ENCODE measurements around the gene MAP2K7. TPM values are rescaled to one million over a fixed set of nuclear protein-coding genes. Genes with fewer than 3 reads are reported as not detected.

Gene MAP2K7
- total RNA-seq, 1 experiment from 2014 or later, result 7.1 TPM

DNA sequence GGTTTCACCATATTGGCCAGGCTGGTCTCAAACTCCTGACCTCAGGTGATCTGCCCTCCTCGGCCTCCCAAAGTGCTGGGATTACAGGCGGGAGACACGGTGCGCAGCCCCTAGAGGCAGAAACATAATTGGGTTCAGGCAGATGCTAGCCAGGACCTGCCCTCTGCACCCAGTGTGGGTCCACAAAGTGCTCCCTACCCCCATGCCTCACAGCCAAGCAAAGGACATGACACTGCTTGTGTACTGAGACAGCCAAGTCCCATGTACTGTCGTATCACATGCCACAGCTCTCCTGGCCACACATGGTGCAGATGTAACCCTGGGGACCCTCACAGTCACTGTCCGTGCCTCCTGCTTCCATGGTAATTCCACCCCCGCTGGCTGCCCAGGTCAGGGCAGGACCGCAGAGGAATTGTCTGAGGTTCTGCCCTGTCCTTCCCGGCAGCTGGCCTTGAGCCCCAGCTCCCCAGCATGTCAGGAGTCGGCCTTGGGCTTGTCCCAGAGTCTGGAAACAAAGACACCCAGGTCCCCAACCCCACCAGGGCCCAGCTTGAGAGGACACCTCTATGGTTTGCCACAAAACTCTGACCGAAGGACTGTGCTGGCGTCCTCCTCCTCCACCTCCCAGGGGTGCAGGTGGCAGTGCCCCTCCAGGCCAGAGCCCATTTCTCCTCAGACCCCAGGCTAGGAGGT, 37.1 kb upstream of the MAP2K7 start:
- no peak for DNase-seq (ENCODE audit: low spot score)

DNA sequence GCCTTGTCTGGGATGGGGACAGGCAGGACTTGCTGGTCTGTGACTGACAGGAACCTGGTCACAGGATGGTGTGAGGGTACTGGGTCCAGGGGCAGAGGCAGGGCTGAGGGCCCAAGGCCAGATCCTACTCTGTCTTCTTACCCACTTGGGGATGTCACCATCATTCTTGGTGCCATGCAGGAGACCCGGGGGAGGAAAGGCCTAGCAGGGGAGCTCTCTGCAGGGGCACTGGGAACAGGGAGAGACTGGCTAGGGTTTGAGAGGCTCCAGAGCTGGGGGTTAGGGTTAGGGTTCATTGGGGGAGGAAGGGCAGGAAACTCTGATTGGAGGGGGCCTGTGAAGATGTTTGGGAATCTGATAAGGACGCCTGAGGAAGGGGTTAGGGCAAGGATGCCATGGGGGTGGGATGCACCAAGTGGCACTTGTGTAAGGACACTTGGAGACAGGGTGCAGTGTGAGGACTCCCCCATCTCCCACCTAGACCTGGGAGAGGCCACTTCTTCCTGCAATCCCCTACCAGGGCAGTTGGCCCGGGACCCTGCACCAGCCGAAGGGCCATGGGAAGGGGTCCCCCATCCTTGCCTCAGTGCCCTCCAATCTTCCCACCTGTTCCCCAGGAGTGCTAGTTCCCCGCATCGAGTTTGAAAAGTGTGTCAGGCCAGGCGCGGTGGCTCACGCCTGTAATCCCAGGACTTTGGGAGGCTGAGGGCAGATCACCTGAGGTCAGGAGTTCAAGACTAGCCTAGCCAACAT, 36.4 kb upstream of the MAP2K7 start:
- no peak for DNase-seq (ENCODE audit: low spot score)

DNA sequence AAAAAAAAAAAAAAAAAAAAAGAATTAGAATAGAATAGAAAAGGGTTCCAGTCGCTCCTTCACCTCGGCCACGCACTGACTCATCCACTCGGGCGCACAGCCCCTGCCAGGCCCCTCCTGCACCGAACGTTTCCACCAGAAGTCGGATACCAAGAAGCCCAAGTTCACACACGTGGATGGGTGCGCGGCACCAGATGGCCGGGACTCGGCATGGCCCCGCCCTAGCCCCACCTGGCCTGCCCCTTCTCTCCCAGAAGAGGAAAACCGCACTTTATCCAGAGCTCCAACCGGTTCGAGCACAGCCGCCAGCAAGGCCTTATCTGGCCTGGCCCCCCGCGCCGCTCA, 35.4 kb upstream of the MAP2K7 start:
- no peak for DNase-seq (ENCODE audit: low spot score)

DNA sequence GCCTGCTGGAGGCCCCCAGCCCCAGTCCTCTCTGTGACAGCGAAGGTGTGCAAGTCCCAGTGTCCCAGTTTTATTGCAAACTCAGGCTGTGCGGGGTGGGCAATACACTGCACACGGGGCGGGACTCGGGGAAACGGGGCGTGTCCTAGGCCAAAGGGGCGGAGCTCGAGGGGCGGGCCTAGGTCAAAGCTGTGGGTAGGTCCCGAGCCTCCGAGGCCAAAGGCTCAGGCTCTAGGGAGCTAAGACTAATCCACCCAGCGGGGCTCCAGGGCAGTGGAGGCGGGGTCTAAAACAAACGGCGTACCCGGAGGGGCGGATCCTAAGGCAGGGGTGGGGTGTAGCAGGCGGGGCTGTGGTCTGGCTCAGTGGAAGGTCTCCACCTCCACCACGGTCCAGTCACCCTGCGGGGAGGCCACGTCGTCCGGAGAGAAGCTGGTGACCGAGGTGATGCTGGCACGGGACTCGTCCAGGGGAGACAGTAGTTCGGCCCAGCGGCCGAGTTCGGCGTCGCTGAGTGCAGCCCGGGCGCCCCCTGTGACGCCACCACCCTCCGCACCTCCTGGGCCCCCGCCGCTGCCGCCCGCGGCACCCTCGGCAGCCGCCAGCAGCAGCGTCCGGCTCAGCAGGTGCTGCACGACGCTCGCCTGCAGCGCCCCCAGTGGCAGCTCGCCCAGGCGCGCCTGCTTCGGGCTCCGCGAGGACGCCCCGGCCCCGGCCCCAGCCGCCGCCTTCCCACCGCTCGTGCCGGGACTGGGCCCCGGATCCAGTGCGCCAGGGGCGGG, 34.8 kb upstream of the MAP2K7 start:
- peak; percentile 62 for DNase-seq (ENCODE audit: low spot score)

DNA sequence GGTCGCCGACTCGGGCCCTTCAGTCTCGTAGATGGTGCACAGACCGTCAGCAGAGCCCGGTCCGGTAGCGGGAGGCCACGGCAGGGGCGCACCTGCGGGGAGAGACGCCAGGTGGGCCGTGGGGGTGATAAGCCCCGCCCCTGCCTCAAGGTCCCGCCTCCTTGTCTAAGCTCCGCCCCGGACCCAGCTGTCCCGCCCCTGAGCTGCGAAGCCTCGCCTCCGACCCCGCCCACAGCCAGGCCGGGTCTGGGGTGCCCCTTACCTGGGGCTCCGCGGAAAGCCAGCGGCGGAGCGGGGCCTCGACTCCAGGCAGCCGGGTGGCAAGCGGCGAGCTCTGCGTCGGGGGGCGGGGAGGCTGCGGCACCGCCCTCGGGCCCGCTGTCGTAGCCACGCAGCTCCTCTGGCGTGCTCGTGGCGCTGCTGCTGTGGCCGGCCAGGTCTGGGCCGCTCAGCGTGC, 34.2 kb upstream of the MAP2K7 start:
- DNase-seq (ENCODE audit: low spot score), result no peak

DNA sequence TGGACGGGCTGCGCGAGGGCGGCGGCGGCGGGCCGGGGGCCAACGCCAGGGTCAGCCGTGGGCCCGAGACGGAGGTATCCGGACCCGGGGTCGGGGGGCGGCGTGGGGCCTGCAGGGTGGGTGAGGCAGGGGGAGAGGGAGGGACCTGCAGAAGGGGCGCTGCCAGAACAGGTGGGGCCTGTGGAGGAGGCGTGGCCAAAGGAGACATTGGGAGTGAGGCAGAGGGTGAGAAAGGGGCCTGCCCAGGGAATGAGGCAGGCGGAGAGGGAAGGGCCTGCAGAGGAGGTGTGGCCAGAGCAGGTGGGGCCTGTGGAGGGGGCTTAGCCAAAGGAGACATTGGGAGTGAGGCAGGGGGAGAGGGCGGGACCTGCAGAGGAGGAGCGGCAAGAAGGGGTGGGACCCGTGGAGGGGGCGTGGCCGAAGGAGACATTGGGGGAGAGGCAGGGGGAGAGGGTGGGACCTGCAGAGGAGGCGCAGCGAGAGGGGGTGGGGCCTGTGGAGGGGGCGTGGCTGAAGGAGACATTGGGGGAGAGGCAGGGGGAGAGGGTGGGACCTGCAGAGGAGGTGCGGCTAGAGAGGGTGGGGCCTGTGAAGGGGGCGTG, 33.7 kb upstream of the MAP2K7 start:
- no peak for DNase-seq (ENCODE audit: low spot score)

DNA sequence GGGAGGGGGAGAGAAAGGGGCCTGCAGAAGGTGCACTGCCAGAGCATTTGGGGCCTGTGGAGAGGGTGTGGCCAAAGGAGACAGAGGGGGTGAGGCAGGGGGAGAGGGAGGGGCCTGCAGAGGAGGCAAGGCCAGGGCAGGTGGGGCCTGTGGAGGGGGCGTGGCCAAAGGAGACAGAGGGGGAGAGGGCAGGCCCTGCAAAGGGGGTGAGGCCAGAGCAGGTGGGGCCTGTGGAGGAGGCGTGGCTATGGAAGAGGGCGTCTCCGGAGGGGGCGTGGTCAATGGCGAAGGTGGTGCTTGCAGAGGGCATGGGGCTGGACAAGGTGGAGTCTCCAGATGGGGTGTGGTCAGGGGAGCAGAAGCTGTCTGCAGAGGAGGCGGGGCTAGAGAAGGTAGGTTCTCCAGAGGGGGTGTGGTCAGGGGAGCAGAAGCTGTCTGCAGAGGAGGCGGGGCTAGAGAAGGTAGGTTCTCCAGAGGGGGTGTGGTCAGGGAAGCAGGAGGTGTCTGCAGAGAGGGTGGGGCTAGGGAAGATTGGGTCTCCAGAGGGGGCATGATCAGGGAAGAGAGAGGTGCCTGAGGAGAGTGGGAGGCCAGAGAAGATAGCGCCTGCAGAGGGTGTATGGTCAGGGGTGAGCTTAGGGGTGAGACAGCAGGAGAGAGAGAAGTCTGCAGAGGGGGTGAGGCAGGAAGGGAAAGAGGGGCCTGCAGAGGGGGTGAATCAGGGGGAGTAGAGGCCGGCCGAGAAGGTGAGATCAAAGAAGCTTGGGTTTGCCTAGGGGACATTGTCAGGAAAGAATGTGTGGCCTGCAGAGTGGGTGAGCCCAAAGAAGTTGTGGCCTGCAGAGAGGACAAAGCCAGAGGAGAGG, 32.9 kb upstream of the MAP2K7 start:
- peak; percentile 79 for DNase-seq (ENCODE audit: low spot score)

DNA sequence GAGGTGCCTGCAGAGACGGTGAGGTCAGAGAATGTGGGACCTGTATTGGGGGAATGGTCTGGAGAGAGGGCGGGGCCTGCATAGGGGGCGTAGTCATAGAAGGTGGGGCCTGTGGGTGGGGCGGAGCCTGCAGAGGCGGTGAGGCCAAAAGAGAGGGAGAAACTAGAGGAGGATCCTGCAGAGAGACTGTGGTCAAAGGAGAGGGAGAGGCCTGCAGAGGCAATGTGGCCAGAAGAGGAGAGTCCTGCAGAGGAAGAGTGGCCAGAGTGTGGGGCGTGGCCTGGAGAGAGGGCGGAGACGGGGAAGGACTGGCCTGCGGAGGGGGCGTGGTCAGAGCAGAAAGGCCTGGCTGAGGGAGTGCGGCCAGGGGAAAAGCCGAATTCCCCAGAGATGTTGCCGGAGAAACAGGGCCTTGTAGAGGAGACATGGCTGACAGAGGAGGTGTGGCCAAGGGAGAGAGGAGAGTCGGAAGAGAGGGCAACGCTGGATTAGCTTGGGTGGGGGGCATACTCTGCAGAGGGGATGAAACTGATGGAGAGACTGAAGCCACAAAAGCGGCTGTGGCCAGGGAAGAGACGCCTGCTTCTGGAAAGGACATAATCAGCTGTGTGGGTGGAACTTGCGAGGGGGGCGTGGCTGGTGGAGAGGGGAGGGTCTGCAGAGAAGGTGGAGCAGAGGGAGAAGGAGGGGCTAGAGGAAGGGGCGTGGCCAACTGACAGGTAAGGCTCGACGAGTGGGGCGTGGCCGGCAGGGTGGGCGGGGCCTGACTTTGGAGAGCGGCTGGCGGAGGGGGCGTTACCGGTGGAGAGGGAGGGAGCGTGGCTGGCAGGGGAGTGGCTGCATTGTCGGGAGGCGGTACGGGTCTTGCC, 32.0 kb upstream of the MAP2K7 start:
- peak; percentile 96 for DNase-seq (ENCODE audit: low spot score)

DNA sequence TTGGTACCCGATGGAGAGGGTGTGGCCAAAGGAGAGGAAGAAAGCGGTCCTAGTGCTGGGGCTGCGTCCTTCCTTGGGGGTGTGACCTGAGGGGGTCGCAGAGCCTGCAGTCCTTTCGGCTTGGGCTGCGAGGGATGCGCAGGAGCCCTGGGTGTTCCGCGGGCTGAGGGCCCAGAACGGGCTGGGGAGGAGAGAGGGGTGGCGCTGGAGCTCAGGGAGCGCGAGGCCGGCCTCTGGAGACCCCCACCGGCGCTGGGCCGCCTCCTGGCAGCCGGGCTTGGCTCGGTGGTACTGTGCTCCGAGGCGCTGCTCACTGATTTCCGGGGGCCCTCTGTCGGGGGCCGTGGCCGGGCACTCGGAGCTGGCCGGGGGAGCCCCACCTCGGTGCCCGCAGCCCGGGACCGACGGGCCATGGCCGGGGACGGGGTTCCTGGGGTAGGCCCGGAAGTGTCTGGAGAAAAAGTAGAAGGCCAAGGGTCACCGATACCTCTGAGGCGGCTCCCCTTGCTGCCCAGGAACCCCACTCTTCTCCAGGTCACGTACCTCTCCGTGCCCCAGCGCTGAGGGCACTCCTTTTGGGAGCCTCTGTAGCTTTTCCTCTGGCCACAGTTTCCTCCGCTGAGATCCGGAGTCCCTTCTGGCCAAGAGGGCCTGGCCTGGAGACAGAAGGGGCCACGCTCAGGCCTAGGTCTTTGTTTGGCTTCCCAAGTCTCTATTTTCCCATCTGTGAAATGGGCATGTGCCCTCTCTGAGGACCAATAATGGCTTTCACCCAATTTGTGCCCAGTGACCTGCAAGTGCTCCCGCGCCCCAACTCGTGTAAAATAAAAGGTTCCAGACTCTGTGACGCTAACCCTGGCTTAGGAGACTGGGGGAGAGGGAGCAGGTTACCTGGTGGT, 31.1 kb upstream of the MAP2K7 start:
- DNase-seq (ENCODE audit: low spot score), result no peak

DNA sequence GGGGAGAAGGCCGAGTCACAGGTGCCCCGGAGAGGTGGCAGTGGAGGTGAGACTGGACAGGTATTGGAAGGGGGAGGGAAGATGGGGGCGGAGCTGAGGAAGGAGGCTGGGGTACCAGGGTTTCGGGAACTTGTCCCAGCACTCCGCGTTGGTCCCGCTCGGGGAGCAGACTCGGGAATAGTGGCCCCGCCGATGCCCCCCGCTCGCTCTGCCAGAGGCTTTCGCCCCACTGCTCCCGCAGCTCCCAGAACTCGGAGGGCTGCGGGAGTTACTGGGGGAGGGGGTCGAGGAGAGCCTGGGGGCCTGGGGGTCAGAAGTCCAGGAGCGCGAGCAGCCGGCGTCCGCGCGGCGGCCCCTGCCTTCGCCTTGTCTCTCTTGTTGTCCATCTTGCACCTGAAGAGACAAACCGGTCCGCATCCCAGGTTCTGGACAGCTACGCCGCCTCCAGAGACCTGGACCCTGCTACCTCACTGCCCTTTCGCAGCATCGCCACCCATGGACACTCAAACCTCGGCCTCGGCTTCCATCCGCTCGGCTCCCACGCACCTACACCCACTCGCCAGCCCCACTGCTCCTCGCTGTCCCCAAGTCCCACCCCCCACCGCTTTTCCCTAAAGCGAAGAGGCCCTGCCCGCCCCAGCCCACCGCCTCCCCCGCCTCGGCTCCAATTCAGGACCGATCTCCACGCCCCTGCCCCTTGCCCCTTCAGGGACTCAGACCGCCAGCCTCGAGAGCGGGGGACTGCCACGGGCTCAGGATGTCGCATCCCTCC, 30.2 kb upstream of the MAP2K7 start:
- no peak for DNase-seq (ENCODE audit: low spot score)

DNA sequence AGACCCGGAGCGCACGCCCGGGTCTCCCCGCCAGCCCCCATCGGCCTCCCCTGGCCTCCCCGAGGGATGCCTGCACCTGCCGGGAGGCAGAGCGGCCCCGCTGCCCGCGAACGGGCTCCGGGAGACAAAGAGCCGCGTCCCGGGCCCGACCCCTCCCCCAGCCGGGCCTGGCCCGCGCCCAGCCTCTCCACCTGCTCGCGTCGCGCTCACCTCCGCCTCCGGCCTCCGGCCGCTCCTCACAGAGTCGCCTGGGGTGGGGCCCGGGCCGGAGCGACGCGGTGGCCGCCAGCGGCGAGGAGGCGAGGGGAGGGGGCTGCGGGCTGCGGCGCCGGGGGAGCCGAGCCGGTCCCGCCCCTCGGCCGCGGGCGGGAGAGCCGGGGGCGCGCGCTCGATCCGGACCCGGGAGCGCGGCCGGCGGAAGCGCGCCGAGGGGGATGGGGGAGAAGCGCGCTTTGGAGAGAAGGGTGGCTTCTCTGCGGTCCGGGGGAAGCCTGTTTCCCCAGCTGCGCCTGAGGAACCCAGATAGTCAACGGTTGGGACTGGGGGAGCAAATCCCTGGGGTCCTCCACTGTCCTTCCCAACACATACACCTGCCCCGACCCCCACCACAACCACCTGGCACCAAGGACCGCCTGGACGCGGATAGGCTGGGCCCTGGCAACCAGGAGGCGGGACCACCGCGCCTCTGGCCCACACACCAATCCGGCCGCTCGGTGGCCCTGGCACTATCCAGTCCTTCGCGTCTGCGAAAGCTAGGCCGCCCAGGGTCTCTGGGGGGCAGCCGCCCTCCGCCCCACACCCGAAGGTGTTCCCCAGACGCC, 29.4 kb upstream of the MAP2K7 start, which contains the start of gene PRR36:
TSS of gene PRR36 (minus strand) at position 315 of the 821 bp plus-strand sequence. CDS start 701 bp downstream, outside the sequence.
- peak; percentile 64 for DNase-seq (ENCODE audit: low spot score)

DNA sequence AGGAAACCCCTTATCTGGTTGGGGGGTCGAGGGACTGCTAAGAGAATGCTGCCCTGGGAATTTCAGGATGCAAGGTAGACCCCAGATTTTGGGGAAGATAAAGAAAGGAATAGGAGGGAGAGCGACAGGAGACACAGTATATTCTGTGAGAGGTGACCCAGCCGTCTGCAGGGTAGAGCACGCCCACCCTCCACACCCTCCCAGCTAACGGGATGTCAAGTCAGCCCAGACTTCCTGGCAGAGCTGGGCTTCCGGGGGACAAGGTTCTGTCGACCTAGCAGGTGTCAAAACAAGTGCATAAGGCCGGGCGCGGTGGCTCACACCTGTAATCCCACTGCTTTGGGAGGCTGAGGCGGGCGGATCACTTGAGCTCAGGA, 28.8 kb upstream of the MAP2K7 start:
- DNase-seq (ENCODE audit: low spot score), result no peak

DNA sequence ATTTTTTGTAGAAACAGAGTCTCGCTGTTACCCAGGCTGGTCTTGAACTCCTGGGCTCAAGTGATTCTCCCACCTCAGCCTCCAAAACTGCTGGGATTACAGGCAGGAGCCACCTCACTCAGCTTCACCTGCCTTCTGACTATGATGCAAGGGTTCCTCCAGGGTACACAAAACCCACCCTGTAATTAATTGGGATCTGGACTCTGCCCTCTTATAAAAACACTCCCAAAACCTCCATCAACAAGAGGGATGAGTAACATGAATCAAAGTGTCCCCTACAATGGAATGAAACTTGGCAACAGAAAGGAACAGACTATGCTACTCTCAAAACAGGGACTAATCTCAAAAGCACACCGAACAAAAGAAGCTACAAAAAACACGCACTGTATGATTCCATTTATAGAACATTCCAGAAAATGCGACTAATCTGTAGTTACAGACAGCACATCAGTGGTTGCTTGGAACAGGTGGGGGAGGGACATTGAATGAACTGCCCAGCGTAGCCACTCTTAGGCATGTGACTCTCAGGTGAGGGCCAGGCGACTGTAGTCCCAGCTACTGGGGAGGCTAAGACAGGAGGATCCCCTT, 26.3 kb upstream of the MAP2K7 start:
- DNase-seq (ENCODE audit: low spot score), result no peak

DNA sequence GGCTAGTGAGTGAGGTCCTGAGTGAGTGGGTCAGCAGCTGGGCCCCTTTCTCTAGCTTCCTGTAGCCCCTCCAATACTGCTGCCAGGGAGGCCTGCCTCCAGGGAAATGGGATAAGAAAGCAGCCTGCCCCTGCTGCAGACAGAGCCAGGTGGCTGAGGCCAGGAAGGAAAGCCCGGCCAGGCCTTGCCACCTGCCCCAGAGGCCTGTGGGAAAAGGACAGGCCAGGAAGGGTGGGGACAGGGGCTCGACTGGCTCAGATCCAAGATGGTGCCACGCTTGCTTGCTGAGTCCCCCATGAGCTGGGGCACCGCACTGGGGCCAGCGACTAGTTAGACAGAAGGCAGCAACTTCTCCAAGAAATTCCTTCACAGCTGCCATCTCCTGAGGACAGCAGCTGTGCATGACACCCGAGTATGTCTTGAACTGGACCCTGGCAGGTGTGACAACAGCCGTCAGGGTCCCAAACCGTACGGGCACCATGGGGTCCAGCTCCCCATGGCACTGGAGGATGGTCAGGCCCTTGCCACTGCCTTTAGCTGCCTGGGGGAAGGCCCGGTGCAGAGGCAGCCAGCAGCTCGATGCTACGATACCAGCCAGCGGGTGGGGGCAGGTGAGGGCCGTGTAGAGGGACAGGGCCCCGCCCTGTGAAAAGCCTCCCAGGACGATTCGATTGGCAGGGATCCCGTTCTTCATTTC, 24.4 kb upstream of the MAP2K7 start:
- DNase-seq (ENCODE audit: low spot score), result no peak

DNA sequence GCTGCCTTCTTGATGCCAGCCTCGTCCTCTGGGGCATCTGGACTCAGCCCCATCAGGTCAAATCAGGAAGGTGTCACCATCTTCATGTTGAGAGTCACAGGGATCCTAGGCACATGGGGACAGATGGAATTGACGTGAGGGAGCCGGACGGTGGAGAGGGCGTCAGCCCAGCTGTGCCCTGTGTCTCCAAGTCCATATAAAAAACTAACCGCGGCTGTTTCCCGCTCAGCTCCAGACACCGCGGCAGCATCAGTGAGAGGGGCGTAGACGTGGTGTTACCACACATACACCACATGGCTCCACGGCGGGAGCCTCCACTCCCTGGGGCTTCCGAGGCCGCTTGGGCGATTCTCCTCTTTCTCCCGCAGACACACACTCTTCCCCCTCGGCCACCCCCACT, 23.8 kb upstream of the MAP2K7 start:
- DNase-seq (ENCODE audit: low spot score), result no peak

DNA sequence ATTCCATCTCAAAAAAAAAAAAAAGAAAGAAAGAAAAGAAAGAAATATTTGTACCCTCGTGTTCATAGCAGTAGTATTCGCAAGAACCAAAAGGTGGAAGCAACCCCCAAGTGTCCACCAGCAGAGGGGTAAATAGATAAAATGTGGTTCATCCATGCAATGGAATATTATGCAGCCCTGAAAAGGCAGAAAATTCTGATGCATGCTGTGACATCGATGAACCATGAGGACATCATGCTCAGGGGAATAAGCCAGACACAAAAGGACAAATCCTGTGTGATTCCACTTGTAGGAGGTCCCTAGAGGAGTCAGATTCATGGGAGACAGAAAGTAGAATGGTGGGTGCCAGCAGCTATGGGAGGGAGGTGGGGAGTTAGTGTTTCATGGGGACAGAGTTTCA, 21.8 kb upstream of the MAP2K7 start:
- DNase-seq (ENCODE audit: low spot score), result no peak
